ENCODE data around the gene CLCN6. TPM values are rescaled to one million over a fixed set of nuclear protein-coding genes. Genes with fewer than 3 reads are reported as not detected.

Gene CLCN6
- polyA plus RNA-seq, 2 of the 4 experiments (the other 2 are of a cell fraction): 5.7 to 9.0 TPM

DNA sequence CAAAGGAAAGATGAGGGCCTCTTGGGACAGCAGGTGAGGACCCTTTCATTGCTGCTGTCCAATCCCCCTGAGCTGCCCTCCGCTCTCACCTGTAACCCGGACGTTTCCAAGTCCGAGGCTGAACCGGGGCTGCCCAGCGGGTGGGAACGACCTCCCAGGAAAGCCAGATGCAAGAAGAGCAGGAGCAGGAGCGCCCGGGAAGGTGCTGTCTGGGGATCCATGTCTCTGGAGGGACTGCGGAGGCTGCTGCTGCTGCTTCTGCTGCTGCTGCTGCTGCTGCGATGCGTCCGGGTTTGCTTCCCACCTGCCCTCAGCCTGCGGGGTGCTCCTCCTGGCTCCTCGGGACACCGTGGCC, 52.6 kb downstream of the CLCN6 start, which contains the start of gene NPPB:
Gene NPPB, minus strand, starts transcription at position 333 of the 355 bp plus-strand sequence. Its CDS starts 112 bp downstream, at position 221.
- DNase-seq (ENCODE audit: low read depth in 1 of 2, low spot score in 1 of 2) (no peak), FAIRE-seq (no peak), ATAC-seq (no peak)
- Histone ChIP-seq H3K4me1 (no peaks in the 10 kb centered on the region; the same call in 2 of the 3 replicates), H3K4me3 (no peak within 1 kb of the TSS; the same call in 1 of the 3 replicates), H3K27ac (no peak within 1 kb of the TSS), H3K9me3 (no peaks in the 10 kb centered on the region), H3K4me2 (peak within 1 kb of the TSS; percentile 56)
- 5% methylated on average over 4 of the region's 16 CpGs for WGBS (ENCODE audit: missing lambda C conversion rate)
- no peak for TF ChIP-seq POLR2A (IDR thresholded peaks at IDR 0.05; ENCODE audit: low read length)
- no peak for TF ChIP-seq MAZ (IDR thresholded peaks at IDR 0.05; ENCODE audit: borderline replicate concordance, low read depth, low read length)
- TF ChIP-seq HMGXB4 (CRISPR knock-in tag; IDR thresholded peaks at IDR 0.05; ENCODE audit: borderline replicate concordance): no peak
- TF ChIP-seq EP300 (IDR thresholded peaks at IDR 0.05): no peak
- TF ChIP-seq SREBF2 (IDR thresholded peaks at IDR 0.05): no peak
- TF ChIP-seq FOSL2 (IDR thresholded peaks at IDR 0.05): no peak
- no peak for TF ChIP-seq FOSL2 (CRISPR knock-in tag; IDR thresholded peaks at IDR 0.05)
- TF ChIP-seq USF2 (IDR thresholded peaks at IDR 0.05): no peak
- no peak for TF ChIP-seq GATA3 (IDR thresholded peaks at IDR 0.05; ENCODE audit: borderline replicate concordance)
- TF ChIP-seq BHLHE40 (IDR thresholded peaks at IDR 0.05; ENCODE audit: low read depth, low read length): no peak
- TF ChIP-seq NR3C1 (IDR thresholded peaks at IDR 0.05): no peak
- TF ChIP-seq RARB (CRISPR knock-in tag; IDR thresholded peaks at IDR 0.05): no peak
- CTCF ChIA-PET: interaction anchor here (0.8 to 1.0 kb wide), 2 partner anchors 18 to 109 kb away, joined by 3 read pairs; no protein-coding TSS in a partner anchor
- POLR2A ChIA-PET: interaction anchor here (1.1 kb wide), 1 partner anchor 161 kb away, joined by 5 read pairs; the partner anchor contains the start of gene MIIP

DNA sequence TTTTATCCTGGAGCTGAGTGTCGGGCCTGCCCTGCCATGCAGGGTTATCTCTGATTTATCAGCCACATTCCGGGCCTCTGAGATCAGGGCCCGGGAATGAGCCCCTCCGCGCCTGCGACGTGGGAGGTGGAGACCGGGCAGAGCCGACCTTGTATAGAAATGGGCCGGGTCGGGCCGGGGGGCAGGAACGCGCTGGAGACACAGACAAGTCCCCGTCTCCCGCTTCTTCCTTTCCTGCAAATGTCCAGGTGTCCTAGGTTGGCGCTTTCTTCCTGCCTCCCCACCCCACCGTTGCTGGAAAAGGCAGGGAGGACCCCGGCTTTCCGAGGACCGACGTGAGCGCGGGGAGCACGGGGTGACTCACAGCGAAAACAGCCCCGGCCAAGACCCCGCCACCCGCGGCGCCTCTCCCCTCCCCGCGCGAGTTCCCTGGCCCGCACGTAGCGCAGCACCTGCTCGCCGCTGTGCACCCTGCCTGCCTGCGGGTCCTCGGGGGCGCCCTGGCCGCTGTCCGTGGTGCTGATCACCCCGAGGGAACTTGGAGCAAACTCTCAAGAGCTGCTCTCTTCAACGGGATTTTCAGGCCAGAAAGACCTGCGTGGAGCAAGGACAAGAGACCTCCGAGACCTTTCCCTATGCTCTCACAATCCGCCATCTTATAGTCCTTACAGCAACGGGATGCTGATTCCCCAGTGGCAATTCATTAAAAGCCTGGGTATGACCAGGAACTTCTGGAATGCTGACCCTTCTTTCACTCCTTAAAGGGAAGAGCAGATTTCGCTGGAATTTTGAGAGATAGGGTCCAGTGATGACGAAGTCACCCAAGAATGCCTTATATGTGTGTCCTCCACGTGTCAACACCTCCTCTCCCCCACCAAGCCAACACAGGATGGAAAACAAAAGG, 53.2 kb downstream of the CLCN6 start:
- ChIA-PET POLR2A (interaction anchor here (1.0 to 1.1 kb wide), 2 partner anchors 49 to 160 kb away, joined by 3 to 5 read pairs; partner anchors contain the start of gene MIIP), CTCF (interaction anchor here (1.1 kb wide), 1 partner anchor 33 kb away, joined by 3 read pairs; no protein-coding TSS in a partner anchor)
- no peaks in the 10 kb centered on the region; the same call in 2 of the 3 replicates for H3K4me1 ChIP-seq
- TF ChIP-seq BHLHE40 (IDR thresholded peaks at IDR 0.05; ENCODE audit: low read depth, low read length) (no peak), BCL3 (IDR thresholded peaks at IDR 0.05) (no peak), HES2 (IDR thresholded peaks at IDR 0.05) (no peak), ESRRA (IDR thresholded peaks at IDR 0.05; ENCODE audit: borderline replicate concordance, low read length) (no peak), ZNF302 (CRISPR knock-in tag; IDR thresholded peaks at IDR 0.05) (no peak), CHD2 (IDR thresholded peaks at IDR 0.05; ENCODE audit: low read length, partially characterized antibody) (no peak), MAFK (IDR thresholded peaks at IDR 0.05; ENCODE audit: partially characterized antibody) (no peak), MYC (IDR thresholded peaks at IDR 0.05; ENCODE audit: borderline replicate concordance, low read length) (no peak), EHMT2 (IDR thresholded peaks at IDR 0.05; ENCODE audit: low read depth) (peak; percentile 66; the same call in 1 of the 2 replicates), CHD4 (IDR thresholded peaks at IDR 0.05; ENCODE audit: borderline replicate concordance) (no peak), KDM5A (IDR thresholded peaks at IDR 0.05) (no peak)
- TF ChIP-seq, protein P1, sequence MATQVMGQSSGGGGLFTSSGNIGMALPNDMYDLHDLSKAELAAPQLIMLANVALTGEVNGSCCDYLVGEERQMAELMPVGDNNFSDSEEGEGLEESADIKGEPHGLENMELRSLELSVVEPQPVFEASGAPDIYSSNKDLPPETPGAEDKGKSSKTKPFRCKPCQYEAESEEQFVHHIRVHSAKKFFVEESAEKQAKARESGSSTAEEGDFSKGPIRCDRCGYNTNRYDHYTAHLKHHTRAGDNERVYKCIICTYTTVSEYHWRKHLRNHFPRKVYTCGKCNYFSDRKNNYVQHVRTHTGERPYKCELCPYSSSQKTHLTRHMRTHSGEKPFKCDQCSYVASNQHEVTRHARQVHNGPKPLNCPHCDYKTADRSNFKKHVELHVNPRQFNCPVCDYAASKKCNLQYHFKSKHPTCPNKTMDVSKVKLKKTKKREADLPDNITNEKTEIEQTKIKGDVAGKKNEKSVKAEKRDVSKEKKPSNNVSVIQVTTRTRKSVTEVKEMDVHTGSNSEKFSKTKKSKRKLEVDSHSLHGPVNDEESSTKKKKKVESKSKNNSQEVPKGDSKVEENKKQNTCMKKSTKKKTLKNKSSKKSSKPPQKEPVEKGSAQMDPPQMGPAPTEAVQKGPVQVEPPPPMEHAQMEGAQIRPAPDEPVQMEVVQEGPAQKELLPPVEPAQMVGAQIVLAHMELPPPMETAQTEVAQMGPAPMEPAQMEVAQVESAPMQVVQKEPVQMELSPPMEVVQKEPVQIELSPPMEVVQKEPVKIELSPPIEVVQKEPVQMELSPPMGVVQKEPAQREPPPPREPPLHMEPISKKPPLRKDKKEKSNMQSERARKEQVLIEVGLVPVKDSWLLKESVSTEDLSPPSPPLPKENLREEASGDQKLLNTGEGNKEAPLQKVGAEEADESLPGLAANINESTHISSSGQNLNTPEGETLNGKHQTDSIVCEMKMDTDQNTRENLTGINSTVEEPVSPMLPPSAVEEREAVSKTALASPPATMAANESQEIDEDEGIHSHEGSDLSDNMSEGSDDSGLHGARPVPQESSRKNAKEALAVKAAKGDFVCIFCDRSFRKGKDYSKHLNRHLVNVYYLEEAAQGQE (IDR thresholded peaks at IDR 0.05): peak; percentile 96
- peak overlapping the region; percentile 56 for H3K4me2 ChIP-seq
- 15% methylated on average over 15 of the region's 53 CpGs for WGBS (ENCODE audit: missing lambda C conversion rate)
- no peak overlapping the region for H3K27ac ChIP-seq
- DNase-seq (ENCODE audit: low read depth in 1 of 2, low spot score in 1 of 2) (peak; percentile 37 to 47), ATAC-seq (peak; percentile 63 to 82), FAIRE-seq (no peak)
- no peak overlapping the region; the same call in 1 of the 3 replicates for H3K4me3 ChIP-seq
- H3K9me3 ChIP-seq: no peaks in the 10 kb centered on the region

Measured in A549 (cell line).